HG02571 (cell line): ENCODE results near the gene RIC8A.
"Not testable (repeated sequence)": the region's sequence is repeated elsewhere in the genome, so short reads cannot be mapped to it uniquely, and the experiment has no call there.

ENCODE experiments used
- ATAC-seq: cut with Tn5 transposase; IDR thresholded peaks from one replicate; pipeline ENCODE4 v1.9.1; 2021; ENCODE audit warnings: mild to moderate bottlenecking, moderate library complexity; ENCODE audit not compliant: unreplicated experiment

The RIC8A gene

DNA sequence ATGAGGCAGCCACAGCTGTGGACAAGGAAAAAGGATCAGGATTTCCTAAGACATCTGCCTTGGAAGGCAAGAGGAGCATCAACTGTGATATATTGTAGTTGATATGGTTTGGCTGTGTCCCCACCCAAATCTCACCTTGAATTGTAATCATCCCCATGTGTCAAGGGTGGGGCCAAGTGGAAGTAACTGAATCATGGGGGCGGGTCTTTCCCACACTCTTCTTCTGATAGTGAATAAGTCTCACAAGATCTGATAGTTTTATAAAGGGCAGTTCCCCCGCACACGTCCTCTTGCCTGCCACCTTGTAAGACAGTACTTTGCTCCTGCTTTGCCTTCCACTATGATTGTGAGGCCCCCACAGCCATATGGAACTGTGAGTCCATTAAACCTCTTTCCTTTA, 10.2 kb downstream of the RIC8A start:
- ATAC-seq: no peak

DNA sequence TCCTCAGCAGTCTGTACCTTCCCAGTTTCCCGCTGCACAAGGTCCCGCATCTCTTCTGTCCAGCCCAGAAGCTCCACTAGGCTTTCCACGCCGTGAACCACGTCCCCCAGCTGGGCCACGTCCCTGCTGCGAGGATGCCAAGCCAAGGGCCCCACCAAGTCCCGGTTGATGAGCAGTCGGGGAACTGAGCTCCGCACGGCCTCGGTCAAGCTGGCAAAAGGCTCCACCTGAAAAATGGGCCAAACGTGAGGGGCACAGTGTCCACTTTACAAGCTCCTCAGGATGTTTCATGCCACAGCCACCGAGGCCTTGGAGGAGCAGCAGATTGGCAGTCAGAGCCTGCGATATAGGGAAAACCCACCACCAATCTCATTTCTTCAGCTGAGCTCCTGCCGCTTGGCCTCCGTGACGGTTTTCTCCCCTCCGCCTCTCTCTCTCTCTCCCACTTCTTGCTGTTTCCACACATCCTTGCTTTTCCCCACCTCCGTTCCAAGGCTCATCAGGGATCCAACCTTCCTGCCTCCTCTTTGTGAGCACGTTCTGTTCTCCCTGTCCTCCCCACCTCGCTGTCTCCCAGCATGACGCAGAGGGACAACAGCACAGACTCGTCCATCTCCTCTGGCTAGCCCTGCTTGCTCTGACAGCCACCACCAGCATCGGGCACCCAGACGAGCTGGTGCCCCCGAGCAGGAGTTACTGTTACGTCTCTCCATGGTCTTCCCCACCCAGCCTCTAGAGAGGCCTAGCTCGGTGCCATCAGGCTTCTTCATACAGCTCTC, 11.5 kb downstream of the RIC8A start:
- no peak for ATAC-seq

GRCh38 chr11:220641-221215, 13.2 kb downstream of the RIC8A start:
- not testable (repeated sequence) for ATAC-seq

- ATAC-seq: no peak
Observed at GRCh38 chr11:221539-221938, 14.0 kb downstream of the RIC8A start.

- no peak for ATAC-seq
Observed at GRCh38 chr11:221998-222789, 14.7 kb downstream of the RIC8A start.

- ATAC-seq: no peak
Observed at GRCh38 chr11:223026-223789, 15.7 kb downstream of the RIC8A start.

DNA sequence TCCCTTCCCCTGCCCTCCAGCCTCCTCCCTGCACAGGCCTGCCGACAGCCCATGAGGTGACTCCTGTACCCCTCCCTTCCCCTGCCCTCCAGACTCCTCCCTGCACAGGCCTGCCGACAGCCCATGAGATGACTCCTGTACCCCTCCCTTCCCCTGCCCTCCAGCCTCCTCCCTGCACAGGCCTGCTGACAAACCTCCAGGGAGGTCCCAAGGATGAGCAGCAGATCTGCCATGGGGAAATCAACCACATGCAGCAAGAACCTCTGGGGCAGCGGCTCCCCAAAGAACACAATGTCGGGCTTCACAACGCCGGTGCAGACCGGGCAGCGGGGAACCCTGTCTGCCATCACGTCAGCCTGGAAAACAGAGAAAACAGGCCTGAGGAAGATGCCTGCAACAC, 16.4 kb downstream of the RIC8A start:
- no peak for ATAC-seq

DNA sequence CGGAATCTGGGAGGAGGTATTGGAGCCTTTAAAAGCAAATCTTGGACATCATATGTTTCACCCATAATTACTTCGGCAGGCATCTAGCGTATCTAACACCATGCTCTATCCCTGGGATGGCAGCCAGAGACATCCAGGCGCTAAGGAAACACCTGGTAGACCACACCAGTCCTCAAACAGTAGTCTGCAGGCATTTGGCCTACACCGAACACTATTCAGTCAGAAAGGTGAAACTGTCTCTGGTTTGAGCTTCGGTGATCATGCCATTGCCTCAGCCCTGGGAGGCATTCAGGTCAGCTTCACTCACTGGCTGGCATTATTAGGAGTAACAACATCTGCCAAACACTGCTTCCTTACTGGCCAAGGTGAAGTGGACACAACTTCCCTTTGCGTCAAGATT, 16.9 kb downstream of the RIC8A start:
- no peak for ATAC-seq

GRCh38 chr11:225734-226453, 18.4 kb downstream of the RIC8A start:
- ATAC-seq: no peak

DNA sequence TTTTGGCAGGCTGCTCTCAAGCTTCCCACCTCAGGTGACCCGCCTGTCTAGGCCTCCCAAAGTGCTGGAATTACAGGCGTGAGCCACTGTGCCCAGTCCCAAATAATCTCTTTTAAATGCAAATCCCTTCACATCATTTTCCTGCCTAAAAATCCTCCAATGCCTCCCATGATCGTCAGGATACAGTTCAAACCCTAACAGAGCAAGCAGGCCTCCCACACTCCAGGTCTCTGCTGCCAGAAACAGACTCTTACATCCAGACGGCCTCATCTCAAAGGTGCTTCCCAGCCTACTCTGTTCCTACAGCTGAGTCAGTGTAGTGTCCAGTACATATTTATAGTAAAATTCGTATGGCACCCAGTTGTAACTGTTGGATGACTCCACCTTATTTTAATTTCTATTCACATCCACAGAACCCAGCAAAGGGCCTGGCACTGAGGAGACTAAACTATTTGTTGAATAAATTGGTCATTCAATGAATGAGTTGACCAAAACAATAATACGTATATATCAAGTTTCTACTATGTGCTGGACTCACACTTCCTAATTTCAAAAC, 20.4 kb downstream of the RIC8A start:
- no peak for ATAC-seq

DNA sequence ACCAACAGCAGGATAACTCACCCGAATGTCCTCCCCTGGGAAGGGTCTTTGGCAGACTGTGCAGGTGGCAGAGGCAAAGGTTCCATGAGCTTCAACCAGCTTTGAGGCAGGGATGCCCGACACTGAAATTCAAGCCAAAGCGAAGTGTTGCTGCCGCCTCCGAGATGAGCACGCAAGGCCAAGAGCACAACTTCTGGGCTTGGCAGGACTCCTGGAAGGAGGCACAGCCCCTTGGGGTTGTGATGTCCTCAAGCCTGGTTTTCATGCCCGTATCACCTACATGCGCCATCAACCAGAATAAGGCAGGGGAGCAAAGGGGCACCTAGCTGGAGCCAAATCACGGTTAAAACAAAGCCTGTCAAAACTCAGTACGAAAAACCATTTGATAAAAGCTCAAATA, 22.9 kb downstream of the RIC8A start:
- ATAC-seq: no peak

DNA sequence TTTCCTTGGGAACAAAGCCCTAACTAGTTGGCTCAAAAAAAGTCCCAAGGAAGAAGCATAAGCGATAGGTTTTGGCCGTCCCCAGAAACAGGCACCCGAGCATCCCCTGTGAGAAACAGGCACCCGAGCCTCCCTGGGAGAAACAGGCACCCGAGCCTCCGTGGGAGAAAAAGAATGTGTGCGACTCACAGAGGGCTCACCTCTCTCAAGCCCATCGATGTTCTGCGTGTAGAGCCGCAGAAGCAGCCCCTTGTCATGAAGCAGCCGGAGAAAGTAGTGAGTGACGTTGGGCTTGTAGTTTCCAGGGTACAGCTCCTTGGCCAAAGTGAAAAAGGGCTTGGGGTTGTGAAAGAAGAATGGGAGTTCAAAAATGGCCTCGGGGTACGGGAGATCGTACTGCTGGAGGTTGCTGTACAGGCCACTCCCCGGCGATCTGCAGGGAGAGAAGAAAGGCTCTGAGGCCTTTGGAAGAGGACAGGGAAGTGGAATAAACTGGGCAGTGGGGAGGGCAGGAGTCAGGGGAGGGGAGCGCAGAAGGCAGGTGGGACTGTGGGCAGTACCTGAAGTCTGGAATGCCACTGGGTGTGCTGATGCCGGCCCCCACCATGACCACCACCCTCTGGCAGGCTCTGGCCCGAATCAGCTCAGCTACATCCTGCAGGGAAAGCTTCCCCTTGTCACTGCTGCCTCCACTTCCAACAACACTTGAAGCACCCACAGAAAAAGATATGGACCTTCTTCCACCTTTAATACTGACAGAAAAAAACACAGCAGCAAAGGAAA, 25.5 kb downstream of the RIC8A start:
- no peak for ATAC-seq

DNA sequence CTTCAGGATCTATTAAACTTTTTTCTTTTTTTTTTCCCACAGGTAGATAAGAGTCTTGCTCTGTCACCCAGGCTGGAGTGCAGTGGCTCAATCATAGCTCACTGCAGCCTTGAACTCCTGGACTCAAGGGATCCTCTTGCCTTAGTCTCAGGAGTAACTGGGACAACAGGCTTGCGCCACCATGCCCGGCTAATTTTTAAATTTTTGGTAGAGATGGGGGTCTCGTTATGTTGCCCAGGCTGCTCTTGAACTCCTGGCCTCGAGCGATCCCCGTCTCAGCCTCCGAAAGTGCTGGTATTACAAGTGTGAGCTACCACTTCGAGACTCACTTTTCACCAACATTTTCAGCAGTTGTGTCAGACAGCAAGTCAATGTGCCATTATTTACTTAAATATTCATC, 27.7 kb downstream of the RIC8A start:
- ATAC-seq: no peak

- ATAC-seq: peak; percentile 7
Observed at GRCh38 chr11:235609-235996, 28.1 kb downstream of the RIC8A start.

DNA sequence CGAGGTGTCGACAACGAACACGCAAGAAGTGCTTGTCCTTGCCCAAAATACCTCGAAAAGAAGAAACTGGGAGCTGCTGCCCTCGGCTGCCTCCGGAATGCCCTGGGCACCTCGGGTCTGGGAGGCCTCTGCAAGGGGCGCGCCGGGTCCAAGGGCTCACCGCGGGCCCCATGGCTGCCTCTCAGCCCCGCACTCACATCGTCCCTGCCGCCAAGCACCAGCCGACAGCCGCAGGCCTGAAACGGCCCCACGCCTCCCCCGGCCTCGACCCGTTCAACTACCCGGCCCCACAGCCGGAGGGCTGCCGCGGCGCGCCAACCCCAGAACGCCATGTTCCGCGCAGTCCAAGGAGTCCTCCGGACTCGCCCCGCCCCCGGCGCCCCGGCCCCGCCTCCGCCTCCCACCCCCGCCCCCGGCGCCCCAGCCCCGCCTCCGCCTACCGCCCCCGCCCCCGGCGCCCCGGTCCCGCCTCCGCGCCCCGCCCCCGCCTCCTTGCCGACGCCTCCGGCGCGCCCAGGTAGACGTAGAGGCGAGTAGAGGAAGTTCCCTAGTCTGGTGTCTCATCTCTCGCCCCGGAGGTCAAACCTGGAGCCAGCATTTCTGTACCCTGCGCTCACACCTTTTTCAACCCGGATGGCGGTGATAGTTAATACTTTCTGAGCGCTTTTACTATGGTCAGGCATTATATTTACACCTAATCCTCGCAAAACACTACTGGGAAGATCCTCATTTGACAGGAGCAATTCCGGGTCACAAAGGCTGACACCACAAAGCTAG, 28.7 kb downstream of the RIC8A start, which contains the start of gene SIRT3:
SIRT3 (minus strand) TSS at position 346 of the 777 bp plus-strand sequence; CDS start at position 332, 14 bp downstream.
- peak; percentile 68 for ATAC-seq

GRCh38 chr11:236774-237767, 29.6 kb downstream of the RIC8A start, which contains the start of gene PSMD13:
TSS of gene PSMD13 (plus strand) at chr11:236976. CDS start at chr11:237050, 74 bp downstream.
- peak; percentile 83 for ATAC-seq

GRCh38 chr11:238346-238745, 30.8 kb downstream of the RIC8A start:
- not testable (repeated sequence) for ATAC-seq
